Fibroblast of mammary gland (primary cell): ENCODE measurements around the gene CPED1.

Source experiments
- DNase-seq: peaks from one replicate; pipeline ENCODE4 v3.0.0-alpha.2; 2010; ENCODE audit warnings: low read depth
- H3K4me3 ChIP-seq: 2 replicates; pipeline ENCODE4 v1.5.1; 2011; ENCODE audit warnings: low read depth, mild to moderate bottlenecking, low read length, moderate library complexity; ENCODE audit not compliant: control insufficient read depth
- CTCF ChIP-seq: conservative IDR thresholded peaks from 2 replicates; pipeline ENCODE4 v1.5.1; 2011; ENCODE audit warnings: low read depth, low read length, inconsistent platforms; ENCODE audit not compliant: control insufficient read depth, insufficient read depth

The CPED1 gene

GRCh38 chr7:121271916-121272315 lies 283.4 kb downstream of the CPED1 start:
- DNase-seq = no peak
- H3K4me3 ChIP-seq = no peak overlapping the region
- TF ChIP-seq CTCF = no peak

GRCh38 chr7:121272676-121273075 lies 284.2 kb downstream of the CPED1 start:
- TF ChIP-seq CTCF = no peak
- no peak overlapping the region for H3K4me3 ChIP-seq
- no peak for DNase-seq

DNA sequence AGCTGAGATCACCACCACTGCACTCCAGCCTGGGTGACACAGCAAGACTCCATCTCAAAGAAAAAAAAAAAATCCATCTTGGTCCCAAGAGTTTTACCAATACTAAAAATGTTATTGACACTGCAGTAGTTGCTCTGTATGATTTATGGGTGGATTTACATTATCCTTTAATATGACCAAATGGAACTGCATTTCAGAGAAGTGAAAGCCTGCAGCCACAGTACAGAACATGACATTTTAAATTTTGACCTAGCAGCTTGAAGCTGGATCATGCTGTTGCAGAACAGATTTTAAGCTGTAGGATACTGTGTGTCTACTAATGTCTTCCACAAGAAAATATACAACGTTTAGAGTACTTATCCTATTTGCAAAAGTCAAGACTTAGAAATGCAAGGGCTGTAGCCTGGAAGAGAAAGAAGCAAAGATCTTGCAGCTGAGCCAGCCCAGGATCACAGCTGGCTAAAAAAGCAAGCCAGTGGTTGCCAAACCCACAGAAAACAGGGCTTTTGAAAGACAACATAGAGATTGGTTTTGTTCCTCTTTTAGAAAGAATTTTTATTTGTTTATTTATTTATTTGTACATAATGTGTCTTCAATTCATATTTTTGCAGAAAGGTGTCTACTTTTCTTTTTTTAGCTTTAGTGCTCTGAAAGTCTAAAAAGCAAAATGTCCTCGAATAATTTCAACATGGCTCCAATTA lies 285.1 kb downstream of the CPED1 start:
- DNase-seq = peak; percentile 30
- TF ChIP-seq CTCF = no peak
- H3K4me3 ChIP-seq = no peak overlapping the region

DNA sequence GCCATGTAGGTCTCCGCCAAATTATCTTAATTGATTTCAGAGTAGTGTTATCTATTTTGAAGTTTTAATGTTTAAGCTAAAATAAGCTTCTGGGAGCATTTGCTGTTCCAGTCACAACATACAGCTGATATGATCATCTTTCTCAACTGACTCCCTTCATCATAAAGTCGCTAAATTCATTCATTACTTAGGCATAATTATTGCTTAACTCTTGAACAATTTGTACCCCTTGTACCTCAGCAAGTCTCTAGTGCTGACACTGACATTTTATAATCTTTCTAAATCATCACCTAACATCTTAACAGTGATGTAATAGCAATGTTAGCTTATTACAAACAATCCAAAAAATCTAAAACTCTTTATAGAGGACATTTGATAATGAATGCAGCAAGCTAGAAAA lies 286.0 kb downstream of the CPED1 start:
- no peak for DNase-seq
- TF ChIP-seq CTCF = no peak
- no peak overlapping the region for H3K4me3 ChIP-seq

GRCh38 chr7:121275204-121275603 lies 286.7 kb downstream of the CPED1 start:
- H3K4me3 ChIP-seq = no peak overlapping the region
- TF ChIP-seq CTCF = no peak
- DNase-seq = no peak

- TF ChIP-seq CTCF = no peak
- no peak overlapping the region for H3K4me3 ChIP-seq
- DNase-seq = no peak
These were observed 287.8 kb downstream of the CPED1 start for GRCh38 chr7:121276313-121276712.
